K562 (cell line): Measurements from ENCODE around the gene DOCK6. TPM values are rescaled to one million over a fixed set of nuclear protein-coding genes. Genes with fewer than 3 reads are reported as not detected.

Experiments used
- CHD1 ChIP-seq: fragments of 200-600 bp; sonication (generic); IDR thresholded peaks from one replicate; pipeline ENCODE4 v1.6.1; 2012; ENCODE audit warnings: mild to moderate bottlenecking, moderate library complexity, low read length, inconsistent platforms
- XRCC3 ChIP-seq: fragments of 450-650 bp; IDR thresholded peaks from 2 replicates; pipeline ENCODE4 v1.6.1; 2017; ENCODE audit warnings: mild to moderate bottlenecking, moderate library complexity
- ZNF282 ChIP-seq: sonication (generic); formaldehyde crosslinking; IDR thresholded peaks from 2 replicates; pipeline ENCODE4 v1.8.1; 2023; ENCODE audit warnings: missing genetic modification reagents
- ZNF586 ChIP-seq: fragments of 450-650 bp; formaldehyde crosslinking; conservative IDR thresholded peaks from 2 replicates; pipeline ENCODE4 v1.4.0; 2020; ENCODE audit warnings: mild to moderate bottlenecking, moderate library complexity
- polyA plus RNA-seq, 8 experiments: library from polyadenylated mRNA; depleted of rRNA in 4 of 8; stranded (reverse) in 5 of 8; unstranded in 3 of 8; fragments of >200 nt; fragmentation: Nextera tagmentation in 2 of 8; fragmentation: Illumina TruSeq in 1 of 8; extraction: Ambion mirVana in 2 of 8; extraction: Trizol in 1 of 8; gene quantifications; 2 replicates each; pipeline versions ENCODE4 v1.2.1 to v1.2.3, GENCODE V29; 2011 to 2014; ENCODE audit warnings: inconsistent platforms in 1 of 8, missing spikeins in 1 of 8
- total RNA-seq, 7 experiments: library from RNA; depleted of rRNA in 6 of 7; stranded (reverse); fragments of >200 nt in 6 of 7; fragmentation: Illumina TruSeq in 2 of 7; extraction: Trizol in 2 of 7; gene quantifications; 2 replicates each; pipeline versions ENCODE4 v1.2.1 to v1.2.3, GENCODE V29; 2011 to 2021; ENCODE audit warnings: low replicate concordance in 1 of 7
- TF ChIP-seq, protein P1 (sequence below): fragments of 450-650 bp; IDR thresholded peaks from 2 replicates; pipeline ENCODE4 v1.6.1; 2017; ENCODE audit warnings: antibody characterized with exemption, mild to moderate bottlenecking
- TF ChIP-seq, protein P2 (sequence below), 2 experiments: fragments of 450-650 bp; IDR thresholded peaks; 2 replicates each; pipeline ENCODE4 v1.6.1; 2018; ENCODE audit warnings: mild to moderate bottlenecking in 2 of 2, low read depth in 1 of 2; ENCODE audit not compliant: partially characterized antibody in 2 of 2
- TF ChIP-seq, protein P3 (sequence below), 2 experiments: IDR thresholded peaks; 2 replicates each; pipeline ENCODE4 v1.6.1; 2011; ENCODE audit warnings: borderline replicate concordance in 1 of 2, control low read depth in 1 of 2, low read depth in 1 of 2, low read length in 1 of 2, mild to moderate bottlenecking in 1 of 2, mixed read lengths in 1 of 2, moderate library complexity in 1 of 2; ENCODE audit not compliant: insufficient read depth in 1 of 2, insufficient read length in 1 of 2, poor library complexity in 1 of 2, severe bottlenecking in 1 of 2; ENCODE audit errors: extremely low read depth in 1 of 2

DOCK6 gene
- total and polyA plus RNA-seq, 9 of the 15 experiments (the other 6 are each of a cell fraction or from before 2014, with no cell fraction given) = 0.35 to 19.3 (median 3.8) TPM

DNA sequence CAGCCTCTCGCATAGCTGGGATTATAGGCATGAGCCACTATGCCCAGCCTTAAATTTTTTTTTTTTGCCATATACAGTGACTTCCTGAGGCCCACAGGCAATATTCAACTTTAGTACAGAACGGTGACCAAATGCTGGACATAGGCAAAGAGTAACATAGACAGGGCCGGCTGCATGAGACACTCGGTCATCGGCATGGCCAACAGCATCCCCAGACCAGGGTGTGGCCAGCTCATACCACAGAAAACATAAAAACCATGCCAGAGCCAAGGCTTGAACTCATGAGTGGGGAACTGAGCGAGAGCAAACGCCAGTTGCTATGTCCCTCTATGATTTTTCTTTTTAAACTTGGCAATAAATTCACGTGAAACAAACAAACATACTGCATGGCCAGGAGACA is 82.0 kb downstream of the DOCK6 start (continued):
- TF ChIP-seq, protein P1, sequence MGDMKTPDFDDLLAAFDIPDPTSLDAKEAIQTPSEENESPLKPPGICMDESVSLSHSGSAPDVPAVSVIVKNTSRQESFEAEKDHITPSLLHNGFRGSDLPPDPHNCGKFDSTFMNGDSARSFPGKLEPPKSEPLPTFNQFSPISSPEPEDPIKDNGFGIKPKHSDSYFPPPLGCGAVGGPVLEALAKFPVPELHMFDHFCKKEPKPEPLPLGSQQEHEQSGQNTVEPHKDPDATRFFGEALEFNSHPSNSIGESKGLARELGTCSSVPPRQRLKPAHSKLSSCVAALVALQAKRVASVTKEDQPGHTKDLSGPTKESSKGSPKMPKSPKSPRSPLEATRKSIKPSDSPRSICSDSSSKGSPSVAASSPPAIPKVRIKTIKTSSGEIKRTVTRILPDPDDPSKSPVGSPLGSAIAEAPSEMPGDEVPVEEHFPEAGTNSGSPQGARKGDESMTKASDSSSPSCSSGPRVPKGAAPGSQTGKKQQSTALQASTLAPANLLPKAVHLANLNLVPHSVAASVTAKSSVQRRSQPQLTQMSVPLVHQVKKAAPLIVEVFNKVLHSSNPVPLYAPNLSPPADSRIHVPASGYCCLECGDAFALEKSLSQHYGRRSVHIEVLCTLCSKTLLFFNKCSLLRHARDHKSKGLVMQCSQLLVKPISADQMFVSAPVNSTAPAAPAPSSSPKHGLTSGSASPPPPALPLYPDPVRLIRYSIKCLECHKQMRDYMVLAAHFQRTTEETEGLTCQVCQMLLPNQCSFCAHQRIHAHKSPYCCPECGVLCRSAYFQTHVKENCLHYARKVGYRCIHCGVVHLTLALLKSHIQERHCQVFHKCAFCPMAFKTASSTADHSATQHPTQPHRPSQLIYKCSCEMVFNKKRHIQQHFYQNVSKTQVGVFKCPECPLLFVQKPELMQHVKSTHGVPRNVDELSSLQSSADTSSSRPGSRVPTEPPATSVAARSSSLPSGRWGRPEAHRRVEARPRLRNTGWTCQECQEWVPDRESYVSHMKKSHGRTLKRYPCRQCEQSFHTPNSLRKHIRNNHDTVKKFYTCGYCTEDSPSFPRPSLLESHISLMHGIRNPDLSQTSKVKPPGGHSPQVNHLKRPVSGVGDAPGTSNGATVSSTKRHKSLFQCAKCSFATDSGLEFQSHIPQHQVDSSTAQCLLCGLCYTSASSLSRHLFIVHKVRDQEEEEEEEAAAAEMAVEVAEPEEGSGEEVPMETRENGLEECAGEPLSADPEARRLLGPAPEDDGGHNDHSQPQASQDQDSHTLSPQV = no peak
- no peak for TF ChIP-seq XRCC3
- TF ChIP-seq, protein P2, sequence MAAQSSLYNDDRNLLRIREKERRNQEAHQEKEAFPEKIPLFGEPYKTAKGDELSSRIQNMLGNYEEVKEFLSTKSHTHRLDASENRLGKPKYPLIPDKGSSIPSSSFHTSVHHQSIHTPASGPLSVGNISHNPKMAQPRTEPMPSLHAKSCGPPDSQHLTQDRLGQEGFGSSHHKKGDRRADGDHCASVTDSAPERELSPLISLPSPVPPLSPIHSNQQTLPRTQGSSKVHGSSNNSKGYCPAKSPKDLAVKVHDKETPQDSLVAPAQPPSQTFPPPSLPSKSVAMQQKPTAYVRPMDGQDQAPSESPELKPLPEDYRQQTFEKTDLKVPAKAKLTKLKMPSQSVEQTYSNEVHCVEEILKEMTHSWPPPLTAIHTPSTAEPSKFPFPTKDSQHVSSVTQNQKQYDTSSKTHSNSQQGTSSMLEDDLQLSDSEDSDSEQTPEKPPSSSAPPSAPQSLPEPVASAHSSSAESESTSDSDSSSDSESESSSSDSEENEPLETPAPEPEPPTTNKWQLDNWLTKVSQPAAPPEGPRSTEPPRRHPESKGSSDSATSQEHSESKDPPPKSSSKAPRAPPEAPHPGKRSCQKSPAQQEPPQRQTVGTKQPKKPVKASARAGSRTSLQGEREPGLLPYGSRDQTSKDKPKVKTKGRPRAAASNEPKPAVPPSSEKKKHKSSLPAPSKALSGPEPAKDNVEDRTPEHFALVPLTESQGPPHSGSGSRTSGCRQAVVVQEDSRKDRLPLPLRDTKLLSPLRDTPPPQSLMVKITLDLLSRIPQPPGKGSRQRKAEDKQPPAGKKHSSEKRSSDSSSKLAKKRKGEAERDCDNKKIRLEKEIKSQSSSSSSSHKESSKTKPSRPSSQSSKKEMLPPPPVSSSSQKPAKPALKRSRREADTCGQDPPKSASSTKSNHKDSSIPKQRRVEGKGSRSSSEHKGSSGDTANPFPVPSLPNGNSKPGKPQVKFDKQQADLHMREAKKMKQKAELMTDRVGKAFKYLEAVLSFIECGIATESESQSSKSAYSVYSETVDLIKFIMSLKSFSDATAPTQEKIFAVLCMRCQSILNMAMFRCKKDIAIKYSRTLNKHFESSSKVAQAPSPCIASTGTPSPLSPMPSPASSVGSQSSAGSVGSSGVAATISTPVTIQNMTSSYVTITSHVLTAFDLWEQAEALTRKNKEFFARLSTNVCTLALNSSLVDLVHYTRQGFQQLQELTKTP (IDR thresholded peaks at IDR 0.05; ENCODE audit: low read depth in 1 of 2, partially characterized antibody in 2 of 2) = no peak
- TF ChIP-seq ZNF282 = no peak
- TF ChIP-seq CHD1 = no peak
- no peak for TF ChIP-seq ZNF586
- TF ChIP-seq, protein P3, sequence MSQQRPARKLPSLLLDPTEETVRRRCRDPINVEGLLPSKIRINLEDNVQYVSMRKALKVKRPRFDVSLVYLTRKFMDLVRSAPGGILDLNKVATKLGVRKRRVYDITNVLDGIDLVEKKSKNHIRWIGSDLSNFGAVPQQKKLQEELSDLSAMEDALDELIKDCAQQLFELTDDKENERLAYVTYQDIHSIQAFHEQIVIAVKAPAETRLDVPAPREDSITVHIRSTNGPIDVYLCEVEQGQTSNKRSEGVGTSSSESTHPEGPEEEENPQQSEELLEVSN (IDR thresholded peaks at IDR 0.05; ENCODE audit: borderline replicate concordance in 1 of 2, extremely low read depth in 1 of 2, insufficient read depth in 1 of 2, insufficient read length in 1 of 2, low read depth in 1 of 2, low read length in 1 of 2, poor library complexity in 1 of 2, severe bottlenecking in 1 of 2) = no peak
